HG03103 (cell line): Measurements from ENCODE around the gene CACNA1C.
"Not testable (repeated sequence)": the region's sequence is repeated elsewhere in the genome, so short reads cannot be mapped to it uniquely, and the experiment has no call there.

ENCODE experiments used
- ATAC-seq: cut with Tn5 transposase; IDR thresholded peaks from one replicate; pipeline ENCODE4 v1.9.1; 2021; ENCODE audit warnings: low read depth; ENCODE audit not compliant: unreplicated experiment

Gene CACNA1C

DNA sequence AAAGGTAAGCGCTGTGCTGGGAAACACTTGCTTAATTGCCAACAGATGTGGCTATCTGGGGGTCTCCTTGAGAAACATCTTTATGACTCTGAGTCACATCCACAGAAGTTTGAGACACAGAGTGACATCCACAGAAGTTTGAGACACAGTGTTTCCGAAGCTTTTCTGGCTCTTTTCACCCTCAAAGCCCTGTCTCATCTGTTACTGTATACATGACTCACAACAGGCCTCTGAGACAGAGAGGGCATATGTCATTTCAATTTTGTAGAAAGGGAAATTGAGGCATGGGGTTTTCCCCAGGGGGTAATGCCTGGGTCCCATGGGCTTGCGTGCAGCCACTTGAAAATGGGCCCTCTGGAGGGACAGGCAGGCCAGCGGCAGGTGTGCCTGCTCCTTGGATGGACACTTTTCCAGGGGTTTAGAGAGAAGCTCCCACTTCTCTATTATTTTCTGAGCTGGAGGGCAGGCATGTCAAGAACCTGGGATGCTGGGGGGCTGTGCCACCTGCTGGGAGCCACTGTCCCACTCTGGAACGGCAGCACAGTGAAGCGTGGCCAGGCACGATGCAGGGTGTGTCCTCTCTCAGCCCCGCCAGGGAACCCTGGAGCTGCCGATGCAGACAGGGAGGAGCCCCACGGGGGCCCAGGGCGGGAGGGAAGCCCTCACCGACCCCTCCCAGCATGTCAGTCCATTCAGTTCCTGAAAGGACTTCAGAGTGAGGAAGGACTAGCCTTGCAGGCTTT lies 630.7 kb downstream of the CACNA1C start:
- ATAC-seq, result no peak

DNA sequence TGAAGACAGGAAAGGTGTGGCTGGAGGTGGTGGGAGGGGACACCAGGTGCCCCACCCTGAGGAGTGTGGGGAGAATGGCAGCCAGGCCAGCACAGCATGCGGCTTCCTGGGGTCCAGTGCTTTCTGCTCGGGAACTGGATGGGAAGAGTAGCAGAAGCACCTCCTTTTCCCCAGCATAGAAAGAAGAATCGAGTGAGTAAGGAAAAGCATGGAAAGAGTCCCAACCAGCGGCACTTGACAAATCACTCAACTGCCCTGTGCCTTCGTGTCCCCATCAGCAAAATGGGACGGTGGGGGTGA lies 631.2 kb downstream of the CACNA1C start:
- ATAC-seq, result not testable (repeated sequence)

DNA sequence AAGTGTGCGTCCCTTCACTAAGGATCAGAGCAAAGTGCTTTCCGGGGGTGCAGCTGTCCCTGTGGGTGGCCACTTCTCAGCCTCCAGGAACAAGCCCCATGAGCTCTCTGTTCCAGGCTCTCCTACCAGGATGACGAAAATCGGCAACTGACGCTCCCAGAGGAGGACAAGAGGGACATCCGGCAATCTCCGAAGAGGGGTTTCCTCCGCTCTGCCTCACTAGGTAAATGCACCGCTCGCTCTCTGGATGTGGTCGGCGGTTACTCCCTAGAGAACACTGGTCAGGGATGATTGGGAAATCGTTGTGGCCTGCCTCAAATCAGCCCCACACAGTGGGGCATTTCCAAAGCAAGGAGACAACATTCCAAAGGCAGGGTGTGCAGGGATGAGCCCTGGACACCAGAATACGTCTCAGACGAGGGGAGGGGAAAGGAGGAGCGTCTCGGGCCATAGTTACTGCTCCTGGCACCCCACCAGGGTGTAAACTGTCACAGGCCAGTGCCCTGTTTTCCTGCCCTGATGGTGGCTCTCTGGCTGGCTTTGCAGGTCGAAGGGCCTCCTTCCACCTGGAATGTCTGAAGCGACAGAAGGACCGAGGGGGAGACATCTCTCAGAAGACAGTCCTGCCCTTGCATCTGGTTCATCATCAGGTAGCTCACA lies 633.0 kb downstream of the CACNA1C start:
- not testable (repeated sequence) for ATAC-seq

DNA sequence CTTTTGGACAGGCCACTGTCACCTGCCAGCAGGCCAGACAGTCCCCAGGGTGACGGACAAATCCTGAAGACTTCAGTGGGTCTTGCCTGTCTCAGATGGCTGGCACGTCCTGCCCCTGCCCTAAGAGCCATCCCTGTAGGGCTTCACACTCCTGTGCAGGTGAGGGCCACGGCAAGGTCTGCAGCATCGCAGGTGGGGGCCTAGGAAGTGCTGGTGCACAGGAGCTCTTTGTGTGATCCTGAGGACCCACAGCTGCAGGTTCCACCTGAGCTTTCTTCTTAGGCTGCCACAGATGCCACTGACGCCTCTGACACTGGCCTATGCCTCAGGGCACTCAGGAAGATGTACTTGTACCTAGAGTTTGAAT lies 633.5 kb downstream of the CACNA1C start:
- ATAC-seq, result no peak

DNA sequence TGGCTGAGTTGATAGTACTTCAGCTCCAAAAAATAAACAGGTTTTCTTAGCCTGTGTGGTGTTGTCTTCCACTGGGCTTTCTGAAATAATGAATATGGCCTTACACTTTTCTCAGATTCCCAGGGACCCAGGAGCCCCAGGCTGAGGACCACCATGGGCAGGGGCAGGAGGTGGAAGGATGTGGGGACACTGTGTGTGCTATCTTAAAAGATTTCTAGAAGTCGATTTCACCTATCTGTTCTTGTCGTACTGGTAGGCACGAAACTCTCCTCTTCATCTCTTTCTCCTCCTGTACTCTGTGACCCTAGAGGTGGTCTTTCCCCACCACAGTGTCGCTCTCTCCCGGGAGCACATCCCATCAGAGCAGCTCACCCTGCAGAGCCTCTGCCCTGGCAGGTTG lies 634.3 kb downstream of the CACNA1C start:
- ATAC-seq, result no peak

DNA sequence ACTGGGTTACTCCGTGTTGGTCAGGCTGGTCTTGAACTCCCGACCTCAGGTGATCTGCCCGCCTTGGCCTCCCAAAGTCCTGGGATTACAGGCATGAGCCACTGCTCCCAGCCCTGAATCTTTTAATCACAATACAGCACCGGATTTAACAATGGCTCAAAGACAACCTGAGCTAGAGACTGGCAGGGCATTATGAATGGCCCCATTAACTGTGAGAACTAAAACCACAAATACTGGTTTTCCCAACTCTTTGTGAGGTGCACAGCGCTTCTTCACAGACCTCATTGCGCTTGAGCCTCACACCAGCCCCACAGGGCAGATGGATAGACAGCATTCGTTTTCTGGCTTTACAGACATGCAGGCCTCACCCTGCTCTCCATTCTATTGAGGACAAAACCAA lies 634.9 kb downstream of the CACNA1C start:
- ATAC-seq, result no peak

DNA sequence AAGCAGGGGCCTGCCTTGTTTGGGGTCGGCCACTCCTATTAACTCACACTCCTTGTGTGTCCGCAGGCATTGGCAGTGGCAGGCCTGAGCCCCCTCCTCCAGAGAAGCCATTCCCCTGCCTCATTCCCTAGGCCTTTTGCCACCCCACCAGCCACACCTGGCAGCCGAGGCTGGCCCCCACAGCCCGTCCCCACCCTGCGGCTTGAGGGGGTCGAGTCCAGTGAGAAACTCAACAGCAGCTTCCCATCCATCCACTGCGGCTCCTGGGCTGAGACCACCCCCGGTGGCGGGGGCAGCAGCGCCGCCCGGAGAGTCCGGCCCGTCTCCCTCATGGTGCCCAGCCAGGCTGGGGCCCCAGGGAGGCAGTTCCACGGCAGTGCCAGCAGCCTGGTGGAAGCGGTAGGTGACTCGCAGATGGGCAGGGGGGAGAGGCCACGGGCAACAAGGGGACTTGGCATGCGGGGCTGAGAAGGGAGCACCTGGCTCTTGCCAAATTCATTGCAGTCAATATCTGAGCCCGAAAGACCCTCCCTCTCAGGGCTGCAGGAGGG lies 635.7 kb downstream of the CACNA1C start:
- ATAC-seq, result no peak

DNA sequence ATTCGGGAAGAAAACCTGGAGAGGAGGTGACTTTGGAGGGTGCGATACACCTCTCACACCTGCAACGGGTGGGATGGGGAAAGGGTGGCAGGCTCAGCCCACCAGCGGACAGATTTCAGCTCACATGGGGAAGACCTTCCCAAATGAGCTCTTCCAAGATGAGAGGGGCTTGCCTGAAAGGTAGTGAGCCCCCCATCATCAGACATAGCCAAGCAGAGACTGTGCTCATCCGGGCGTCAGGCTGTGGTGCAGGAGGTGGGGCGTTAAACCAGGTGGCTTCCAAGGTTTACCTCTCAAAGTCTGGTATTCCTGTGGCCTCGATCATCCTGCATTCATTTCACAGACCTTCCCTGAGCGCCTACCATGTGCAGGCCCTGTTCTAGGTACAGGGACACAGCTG lies 636.6 kb downstream of the CACNA1C start:
- no peak for ATAC-seq

DNA sequence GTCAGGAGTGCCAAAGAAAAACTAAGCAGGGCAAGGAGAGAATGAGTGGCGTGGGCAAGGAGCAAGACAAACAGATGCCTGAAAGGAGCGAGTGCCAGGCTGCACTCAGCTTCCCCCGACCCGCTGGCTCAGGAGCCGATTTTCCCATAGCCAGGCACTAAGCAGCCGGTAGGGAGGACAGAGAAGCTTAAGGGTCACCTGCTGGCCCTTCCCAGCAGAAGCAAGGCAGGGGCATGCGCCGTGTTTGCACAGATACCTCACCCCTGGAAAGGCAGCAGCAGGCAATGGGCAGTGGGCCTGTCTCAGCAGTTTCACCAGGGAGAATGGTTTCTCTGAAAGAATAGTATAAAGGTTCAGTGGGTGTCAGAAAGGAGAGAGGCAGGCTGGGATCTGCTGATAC lies 637.1 kb downstream of the CACNA1C start:
- no peak for ATAC-seq

DNA sequence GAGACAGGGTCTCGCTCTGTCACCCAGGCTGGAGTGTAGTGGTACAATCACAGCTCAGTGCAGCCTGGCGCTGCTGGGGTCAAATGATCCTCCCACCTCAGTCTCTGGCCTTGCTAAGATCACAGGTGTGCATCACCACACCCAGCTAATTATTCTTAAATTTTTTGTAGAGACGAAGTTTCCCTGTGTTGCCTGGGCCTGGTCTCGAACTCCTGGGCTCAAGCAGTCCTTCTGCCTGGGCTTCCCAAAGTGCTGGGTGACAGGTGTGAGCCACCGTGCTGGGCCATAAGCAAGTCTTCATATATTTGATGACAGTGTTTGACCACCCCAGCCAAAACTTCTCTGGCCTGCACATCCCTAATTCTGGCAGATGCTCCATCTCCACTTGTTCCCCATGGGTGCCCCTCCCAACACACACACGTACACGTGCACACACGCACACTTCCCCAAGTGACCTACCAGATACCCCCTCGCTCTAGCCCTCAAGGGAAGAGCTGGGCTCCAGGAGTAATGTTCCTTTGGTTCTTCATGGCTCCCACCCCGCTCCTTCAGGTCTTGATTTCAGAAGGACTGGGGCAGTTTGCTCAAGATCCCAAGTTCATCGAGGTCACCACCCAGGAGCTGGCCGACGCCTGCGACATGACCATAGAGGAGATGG lies 637.7 kb downstream of the CACNA1C start:
- ATAC-seq, result no peak

DNA sequence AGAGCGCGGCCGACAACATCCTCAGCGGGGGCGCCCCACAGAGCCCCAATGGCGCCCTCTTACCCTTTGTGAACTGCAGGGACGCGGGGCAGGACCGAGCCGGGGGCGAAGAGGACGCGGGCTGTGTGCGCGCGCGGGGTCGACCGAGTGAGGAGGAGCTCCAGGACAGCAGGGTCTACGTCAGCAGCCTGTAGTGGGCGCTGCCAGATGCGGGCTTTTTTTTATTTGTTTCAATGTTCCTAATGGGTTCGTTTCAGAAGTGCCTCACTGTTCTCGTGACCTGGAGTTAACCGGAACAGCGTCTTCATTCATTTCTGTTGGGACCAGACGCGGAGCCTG lies 638.2 kb downstream of the CACNA1C start:
- ATAC-seq, result peak; percentile 25

DNA sequence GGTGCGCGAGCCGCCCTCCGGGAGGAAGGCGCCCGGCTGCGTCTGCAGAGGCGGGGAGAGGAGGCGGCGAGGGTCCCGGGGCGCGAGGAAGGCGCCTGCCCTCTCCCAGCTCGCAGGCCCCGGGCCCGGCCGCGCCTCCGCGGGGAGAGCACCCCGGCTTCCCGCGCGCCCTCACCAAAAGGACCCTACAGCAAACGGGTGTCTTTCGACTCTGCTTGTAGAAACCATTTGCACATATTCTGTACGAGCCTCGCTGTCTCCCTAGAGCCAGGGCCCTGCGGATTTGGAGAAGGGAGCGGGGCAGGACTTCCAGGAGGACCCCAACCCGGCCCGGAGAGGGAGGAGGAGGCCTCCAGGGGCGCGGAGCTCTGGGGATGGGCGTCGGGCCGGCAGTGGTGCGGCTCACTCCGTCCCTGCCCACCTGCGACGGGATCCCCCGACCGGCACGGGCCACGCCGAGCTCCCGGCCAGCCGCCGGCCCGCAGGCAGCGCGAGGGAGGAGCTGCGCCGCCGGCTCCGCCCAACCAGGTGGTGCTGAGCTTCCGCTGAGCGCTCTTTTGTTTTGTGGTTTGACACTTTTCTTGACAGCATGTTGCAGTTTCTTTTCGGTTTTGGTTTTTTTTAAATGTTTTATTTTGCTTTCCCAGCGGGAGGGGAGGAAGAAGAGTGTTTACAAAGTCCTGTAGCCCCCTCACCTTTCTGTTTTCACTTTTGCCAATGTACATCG lies 638.7 kb downstream of the CACNA1C start:
- ATAC-seq, result peak; percentile 48

DNA sequence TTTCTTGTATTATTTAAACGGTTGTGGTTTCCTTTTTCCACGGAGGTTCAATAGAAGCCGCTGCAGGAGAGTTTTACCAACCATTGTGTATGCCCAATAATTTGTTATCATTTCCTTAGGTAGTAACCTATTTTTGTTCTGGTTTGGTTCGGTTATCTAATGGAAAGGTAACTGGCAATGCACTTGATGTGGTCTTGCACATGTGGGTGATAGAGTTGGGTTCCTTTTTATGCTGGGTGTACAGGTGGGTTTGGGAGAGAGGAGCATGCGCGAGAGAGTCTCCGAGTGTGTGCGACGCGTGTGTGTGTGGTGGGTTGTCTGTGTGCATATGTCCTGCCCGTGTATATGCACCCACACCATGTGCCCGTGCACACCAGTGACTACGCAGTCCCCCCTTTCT lies 639.3 kb downstream of the CACNA1C start:
- no peak for ATAC-seq

DNA sequence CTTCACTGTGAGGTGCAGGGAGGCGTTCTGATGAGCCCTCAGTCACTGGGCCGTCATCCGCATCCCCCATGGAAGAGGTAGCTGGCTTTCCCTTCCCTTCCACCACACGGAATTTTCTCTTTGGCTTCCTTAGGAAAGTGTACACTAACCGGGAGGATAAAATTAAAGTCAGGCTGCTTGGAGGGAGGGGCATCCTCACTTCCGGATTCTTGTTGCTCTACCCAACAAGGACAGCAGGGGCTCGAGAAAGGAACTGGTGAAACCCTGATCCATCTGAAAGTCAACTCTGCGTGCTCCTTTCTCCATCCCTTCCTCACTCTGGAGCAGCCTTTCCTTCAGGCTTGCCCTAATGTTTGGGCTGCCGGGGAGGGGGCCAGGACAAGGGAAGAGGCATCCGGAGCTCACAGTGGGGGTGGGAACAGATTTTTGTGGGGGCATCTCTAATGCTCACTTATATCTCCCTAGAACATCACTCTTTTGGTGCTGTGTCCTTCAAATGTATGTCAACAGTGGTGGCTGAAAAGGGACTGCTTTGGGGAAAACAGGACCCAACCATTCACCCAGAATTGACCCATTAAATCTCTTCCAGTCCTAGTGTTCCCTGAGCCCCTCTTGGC lies 640.6 kb downstream of the CACNA1C start:
- ATAC-seq, result no peak

DNA sequence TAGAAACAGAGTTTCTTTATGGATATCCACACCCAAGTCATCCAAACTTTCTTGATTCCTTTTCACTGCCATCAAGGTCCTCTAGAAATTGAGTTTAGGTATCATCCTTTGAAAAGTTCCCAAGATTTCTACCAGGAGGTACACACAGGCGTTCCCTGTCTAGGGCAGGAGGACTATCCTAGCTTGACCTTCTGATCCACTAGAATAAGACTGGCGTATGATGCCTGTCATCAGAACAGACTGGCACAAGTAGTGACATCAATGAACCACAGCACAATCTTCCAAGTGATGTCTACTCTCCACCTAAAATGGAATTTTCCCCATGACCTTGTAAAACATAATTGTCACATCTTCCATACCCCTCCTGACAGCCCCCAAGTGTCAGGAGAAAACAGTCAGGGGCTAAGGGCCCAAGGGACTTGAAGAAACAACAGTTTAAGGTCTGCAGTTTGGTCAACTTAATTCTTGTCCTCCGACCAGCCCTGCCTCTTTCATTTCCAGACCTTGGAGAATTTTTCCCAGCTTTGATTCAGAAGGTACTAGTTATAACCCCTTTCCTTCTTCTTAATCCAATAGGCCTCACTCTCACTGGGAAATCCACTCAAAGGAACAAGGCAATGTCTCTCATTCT lies 641.3 kb downstream of the CACNA1C start:
- ATAC-seq, result no peak

DNA sequence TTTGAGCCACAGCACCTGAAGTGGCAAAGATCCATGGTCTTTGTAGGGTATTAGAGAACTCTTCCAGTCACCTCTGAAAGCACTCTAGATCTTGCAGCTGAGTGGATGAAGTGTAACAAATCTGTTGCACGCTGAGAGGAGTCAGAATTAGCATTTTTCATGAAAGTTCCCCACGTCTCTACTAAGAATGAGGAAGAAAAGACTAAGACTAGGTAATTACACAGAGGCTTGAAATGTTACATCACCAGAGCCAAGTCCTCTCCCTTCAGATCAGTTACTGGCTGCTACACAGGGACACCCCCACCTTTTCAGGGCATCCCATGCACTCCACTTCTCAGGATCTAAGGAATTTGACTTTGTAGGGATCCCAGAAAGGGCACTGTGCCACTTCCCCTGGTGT lies 643.3 kb downstream of the CACNA1C start:
- ATAC-seq, result no peak

DNA sequence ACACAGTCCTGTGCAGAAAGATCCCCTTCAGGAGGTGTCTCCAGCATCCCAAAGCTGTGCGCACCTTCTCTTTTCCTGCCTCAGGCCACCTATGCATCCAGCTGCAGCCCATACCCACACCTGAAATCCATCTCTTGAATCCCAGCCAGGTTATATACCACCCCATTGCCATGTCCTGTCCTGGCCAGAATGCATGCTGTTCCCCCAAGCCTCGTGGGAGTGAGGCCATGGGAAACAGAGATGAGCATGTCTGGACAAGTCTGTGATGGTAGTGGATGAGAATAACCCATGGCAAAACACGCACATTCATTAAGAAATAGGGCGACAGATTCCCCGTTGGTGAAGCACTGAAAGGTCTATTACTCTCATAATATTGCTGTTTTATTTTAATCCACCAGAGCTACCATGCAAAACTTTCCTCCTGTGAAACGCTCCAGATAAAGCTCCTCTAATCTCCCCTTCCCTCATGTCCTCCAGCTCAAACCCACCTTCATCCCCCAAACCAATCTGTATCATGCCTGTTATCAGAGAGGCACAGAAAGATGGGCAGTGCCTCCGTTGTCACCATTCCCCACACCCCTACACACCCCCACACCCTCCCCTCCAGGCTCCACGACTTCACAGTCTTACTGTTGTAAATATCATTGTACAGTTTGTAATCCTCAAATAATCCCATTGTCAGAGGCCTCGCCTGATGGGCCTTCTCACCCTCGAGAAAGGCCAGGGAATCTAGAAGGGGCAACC lies 644.4 kb downstream of the CACNA1C start:
- no peak for ATAC-seq

DNA sequence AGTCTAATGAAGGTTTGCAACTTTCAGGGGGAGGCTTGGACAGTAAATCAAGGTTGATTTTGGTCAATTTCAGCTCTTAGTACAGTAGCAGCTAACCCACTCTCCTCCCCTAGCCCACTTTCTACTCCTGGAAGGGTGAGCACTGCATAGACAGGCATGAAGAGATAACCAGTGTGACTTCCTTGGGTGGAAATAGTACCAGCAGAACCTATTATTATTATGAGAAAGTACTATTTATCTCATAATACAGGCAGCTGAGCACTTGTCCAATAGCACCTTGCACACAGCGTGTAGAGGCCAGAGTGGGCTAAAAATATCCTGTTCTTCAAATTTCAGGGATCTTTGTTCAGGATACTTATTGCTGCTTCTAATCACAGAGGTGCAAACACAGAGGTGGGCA lies 645.8 kb downstream of the CACNA1C start:
- ATAC-seq, result no peak

DNA sequence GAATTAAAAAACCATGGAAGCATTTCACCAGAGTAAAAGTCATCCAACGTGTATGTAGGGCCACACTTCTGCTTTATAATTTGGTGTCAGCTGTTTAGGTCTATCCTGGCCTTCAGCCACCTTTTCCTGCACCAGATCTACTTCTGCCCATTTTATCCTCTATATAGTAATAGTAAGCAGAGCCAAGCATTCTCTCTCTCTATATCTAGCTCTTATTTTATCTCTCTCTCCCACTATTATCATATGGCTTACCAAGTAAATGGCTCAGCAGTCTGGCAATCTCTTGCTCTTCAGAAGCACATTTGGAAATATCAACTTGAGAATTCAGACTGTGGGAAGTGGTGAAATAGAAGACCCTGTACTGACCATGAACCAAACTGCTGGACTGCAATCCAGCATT lies 657.9 kb downstream of the CACNA1C start:
- no peak for ATAC-seq

DNA sequence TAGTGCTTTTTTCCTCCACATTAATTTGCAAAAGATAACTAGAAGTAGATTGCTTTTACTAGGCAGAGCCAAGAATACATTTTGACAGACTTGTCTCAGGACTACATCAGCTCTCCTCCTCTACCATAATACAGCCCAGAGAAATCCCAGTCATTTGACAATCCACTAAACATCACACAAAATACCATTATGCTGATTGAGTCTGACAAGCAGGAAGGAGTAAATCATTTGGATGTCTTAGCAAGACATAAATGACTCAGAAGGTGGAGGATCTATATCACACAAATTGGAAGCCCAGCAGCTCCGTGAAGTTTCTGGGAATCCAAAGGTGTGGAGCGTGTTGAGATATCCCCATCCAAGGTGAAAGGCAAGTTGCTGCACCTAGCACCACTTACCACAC lies 666.6 kb downstream of the CACNA1C start:
- ATAC-seq, result no peak
